Measurements from ENCODE around the gene ASTL. TPM values are rescaled to one million over a fixed set of nuclear protein-coding genes. Genes with fewer than 3 reads are reported as not detected.

Gene ASTL
- total and polyA plus RNA-seq, 9 of the 15 experiments (the other 6 are each of a cell fraction or from before 2014, with no cell fraction given): not detected

- Histone ChIP-seq H3K4me3 (no peak overlapping the region), H3K4me1 (replicated peaks in 1 of 2; ENCODE audit: control insufficient read depth in 2 of 2, insufficient read depth in 2 of 2, low read length in 2 of 2) (no peaks in the 10 kb centered on the region; a peak in 1 of 5 replicates), H2AFZ (ENCODE audit: low read depth, low read length) (no peak overlapping the region), H4K20me1 (replicated peaks; ENCODE audit: control insufficient read depth, insufficient read depth, low read length) (no peaks in the 10 kb centered on the region), H3K27me3 (ENCODE audit: control insufficient read depth in 2 of 2, insufficient read depth in 2 of 2, low read length in 2 of 2) (peaks cover 5 to 37% of the 10 kb centered on the region in 2 experiments; a peak in 4 of 5 replicates), H3K9me1 (ENCODE audit: control insufficient read depth, insufficient read depth, low read length) (no peaks in the 10 kb centered on the region), H3K9me3 (replicated peaks; ENCODE audit: control insufficient read depth, insufficient read depth, low read depth, low read length) (no peaks in the 10 kb centered on the region), H3K36me3 (ENCODE audit: control insufficient read depth, insufficient read depth, low read length) (no peaks in the 10 kb centered on the region), H3K4me2 (ENCODE audit: insufficient read depth, low read length) (no peak overlapping the region), H3K9ac (ENCODE audit: insufficient read depth in 1 of 2, low read depth in 2 of 2, low read length in 2 of 2) (no peak overlapping the region), H3K79me2 (ENCODE audit: control insufficient read depth, insufficient read depth, low read length) (no peaks in the 10 kb centered on the region), H3K27ac (ENCODE audit: extremely low read depth, low read depth, low read length) (no peak overlapping the region)
- ChIA-PET POLR2A (no interaction called here), CTCF (ENCODE audit: low intra/inter-chr PET ratio) (no interaction called here)
- FAIRE-seq: no peak
- intact Hi-C loops (cut with micrococcal nuclease) (no loop called here), in situ Hi-C loops (cut with MboI) (loop anchor here (25.0 kb wide), 1 partner anchor 295 kb away; no protein-coding TSS in a partner anchor)
- no peak for DNase-seq (ENCODE audit: extremely low read depth in 1 of 4, low spot score in 3 of 4)
- ATAC-seq: no peak
- WGBS (ENCODE audit: insufficient coverage, low coverage, missing lambda C conversion rate): 1% methylated on average over 14 of the region's 14 CpGs
- no TSS peak for BruUV-seq (replicated peaks)
- TF ChIP-seq, protein P1, sequence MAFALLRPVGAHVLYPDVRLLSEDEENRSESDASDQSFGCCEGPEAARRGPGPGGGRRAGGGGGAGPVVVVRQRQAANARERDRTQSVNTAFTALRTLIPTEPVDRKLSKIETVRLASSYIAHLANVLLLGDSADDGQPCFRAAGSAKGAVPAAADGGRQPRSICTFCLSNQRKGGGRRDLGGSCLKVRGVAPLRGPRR (CRISPR knock-in tag; IDR thresholded peaks at IDR 0.05): no peak
- no peak for TF ChIP-seq ZSCAN32 (CRISPR knock-in tag; IDR thresholded peaks at IDR 0.05)
- TF ChIP-seq ZNF41 (CRISPR knock-in tag; conservative IDR thresholded peaks at IDR 0.05): no peak
- no peak for TF ChIP-seq STAT5A (IDR thresholded peaks at IDR 0.05; ENCODE audit: borderline replicate concordance, low read length)
- TF ChIP-seq MLX (CRISPR knock-in tag; conservative IDR thresholded peaks at IDR 0.05): no peak
- no peak for TF ChIP-seq TGIF2 (CRISPR knock-in tag; IDR thresholded peaks at IDR 0.05)
- TF ChIP-seq PRPF4 (IDR thresholded peaks at IDR 0.05; ENCODE audit: insufficient read depth, low read depth, low read length, poor library complexity, severe bottlenecking): no peak
- TF ChIP-seq ZNF280A (IDR thresholded peaks at IDR 0.05; ENCODE audit: low read depth, partially characterized antibody): no peak
- TF ChIP-seq, protein P2, sequence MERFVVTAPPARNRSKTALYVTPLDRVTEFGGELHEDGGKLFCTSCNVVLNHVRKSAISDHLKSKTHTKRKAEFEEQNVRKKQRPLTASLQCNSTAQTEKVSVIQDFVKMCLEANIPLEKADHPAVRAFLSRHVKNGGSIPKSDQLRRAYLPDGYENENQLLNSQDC (CRISPR knock-in tag; IDR thresholded peaks at IDR 0.05): no peak
- TF ChIP-seq HNRNPLL (IDR thresholded peaks at IDR 0.05; ENCODE audit: low read depth, low read length, poor library complexity, severe bottlenecking): no peak
- TF ChIP-seq, protein P3, sequence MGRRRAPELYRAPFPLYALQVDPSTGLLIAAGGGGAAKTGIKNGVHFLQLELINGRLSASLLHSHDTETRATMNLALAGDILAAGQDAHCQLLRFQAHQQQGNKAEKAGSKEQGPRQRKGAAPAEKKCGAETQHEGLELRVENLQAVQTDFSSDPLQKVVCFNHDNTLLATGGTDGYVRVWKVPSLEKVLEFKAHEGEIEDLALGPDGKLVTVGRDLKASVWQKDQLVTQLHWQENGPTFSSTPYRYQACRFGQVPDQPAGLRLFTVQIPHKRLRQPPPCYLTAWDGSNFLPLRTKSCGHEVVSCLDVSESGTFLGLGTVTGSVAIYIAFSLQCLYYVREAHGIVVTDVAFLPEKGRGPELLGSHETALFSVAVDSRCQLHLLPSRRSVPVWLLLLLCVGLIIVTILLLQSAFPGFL (CRISPR knock-in tag; IDR thresholded peaks at IDR 0.05): no peak
- no peak for TF ChIP-seq ZNF551 (CRISPR knock-in tag; IDR thresholded peaks at IDR 0.05)
- TF ChIP-seq ZNF282 (CRISPR knock-in tag; IDR thresholded peaks at IDR 0.05): no peak
- TF ChIP-seq NRF1 (conservative IDR thresholded peaks at IDR 0.05 in 1 of 2, IDR thresholded peaks at IDR 0.05 in 1 of 2): no peak
- no peak for TF ChIP-seq RAD51 (IDR thresholded peaks at IDR 0.05; ENCODE audit: borderline replicate concordance, low read depth)
- TF ChIP-seq CHD4 (IDR thresholded peaks at IDR 0.05; ENCODE audit: insufficient read depth, insufficient replicate concordance, low read depth, low read length, poor library complexity, severe bottlenecking): no peak
- no peak for TF ChIP-seq SRF (CRISPR knock-in tag; IDR thresholded peaks at IDR 0.05)
Measured at GRCh38 chr2:96082211-96083063, 55.9 kb downstream of the ASTL start.
